Epithelial cell of esophagus (primary cell): ENCODE results near the gene PTGES.

Source experiments
- DNase-seq: peaks from one replicate; pipeline ENCODE4 v3.0.0; 2010; ENCODE audit warnings: low read depth
- H3K4me3 ChIP-seq: 2 replicates; pipeline ENCODE4 v1.5.1; 2011; ENCODE audit warnings: mild to moderate bottlenecking, low read length, control low read depth
- CTCF ChIP-seq: IDR thresholded peaks from 2 replicates; pipeline ENCODE4 v1.5.1; 2011; ENCODE audit warnings: low read depth, mild to moderate bottlenecking, low read length, control low read depth, inconsistent platforms; ENCODE audit not compliant: insufficient read depth; ENCODE audit errors: missing control alignments

PTGES gene

GRCh38 chr9:129722913-129723312 lies 29.9 kb downstream of the PTGES start:
- no peak for DNase-seq
- no peak for TF ChIP-seq CTCF
- H3K4me3 ChIP-seq = no peak overlapping the region

- DNase-seq = no peak
- TF ChIP-seq CTCF = no peak
- H3K4me3 ChIP-seq = no peak overlapping the region
Observed at GRCh38 chr9:129720865-129721545, 31.8 kb downstream of the PTGES start.

GRCh38 chr9:129720181-129720864 lies 32.5 kb downstream of the PTGES start:
- no peak overlapping the region for H3K4me3 ChIP-seq
- peak; percentile 38 for TF ChIP-seq CTCF
- no peak for DNase-seq

- TF ChIP-seq CTCF = peak; percentile 15
- no peak for DNase-seq
- H3K4me3 ChIP-seq = no peak overlapping the region
Observed at GRCh38 chr9:129719135-129719534, 33.7 kb downstream of the PTGES start.

GRCh38 chr9:129718647-129719046 lies 34.2 kb downstream of the PTGES start:
- no peak overlapping the region for H3K4me3 ChIP-seq
- no peak for DNase-seq
- TF ChIP-seq CTCF = no peak

- DNase-seq = no peak
- no peak overlapping the region for H3K4me3 ChIP-seq
- TF ChIP-seq CTCF = no peak
Observed at GRCh38 chr9:129717991-129718390, 34.9 kb downstream of the PTGES start.

- no peak for TF ChIP-seq CTCF
- H3K4me3 ChIP-seq = no peak overlapping the region
- no peak for DNase-seq
Observed at GRCh38 chr9:129716091-129716490, 36.8 kb downstream of the PTGES start.
